GM23338 (cell line): ENCODE measurements around the gene UGT1A1. TPM values are rescaled to one million over a fixed set of nuclear protein-coding genes. Genes with fewer than 3 reads are reported as not detected.

Source experiments
- ATAC-seq: fragments of 200-7000 bp; cut with Tn5 transposase; 3 replicates; pipeline ENCODE4 v1.9.1; 2020
- DNase-seq: peaks from one replicate; pipeline ENCODE4 v3.0.0-alpha.2; 2015; ENCODE audit warnings: low spot score
- H2AFZ ChIP-seq: fragments of 200-600 bp; sonication (generic); 2 replicates; pipeline ENCODE4 v1.8.0; 2016; ENCODE audit warnings: antibody characterized with exemption, mild to moderate bottlenecking, moderate library complexity
- H3F3A ChIP-seq: fragments of 200-600 bp; sonication (generic); replicated peaks from 2 replicates; pipeline ENCODE4 v1.8.0; 2017; ENCODE audit warnings: antibody characterized with exemption, mixed run types, low read depth
- H3K27ac ChIP-seq: fragments of 200-600 bp; sonication (generic); 2 replicates; pipeline ENCODE4 v1.6.1; 2016; ENCODE audit warnings: low read depth
- H3K27me3 ChIP-seq: fragments of 200-600 bp; sonication (generic); 2 replicates; pipeline ENCODE4 v1.8.0; 2016; ENCODE audit warnings: mild to moderate bottlenecking, mixed run types, moderate library complexity; ENCODE audit not compliant: insufficient read depth
- H3K36me3 ChIP-seq: fragments of 200-600 bp; sonication (generic); 2 replicates; pipeline ENCODE4 v1.8.0; 2016; ENCODE audit warnings: mild to moderate bottlenecking; ENCODE audit not compliant: insufficient read depth
- H3K4me1 ChIP-seq: fragments of 200-600 bp; sonication (generic); 2 replicates; pipeline ENCODE4 v1.8.0; 2016; ENCODE audit warnings: mild to moderate bottlenecking, moderate library complexity; ENCODE audit not compliant: insufficient read depth
- H3K4me2 ChIP-seq: fragments of 200-600 bp; sonication (generic); 2 replicates; pipeline ENCODE4 v1.7.1; 2017; ENCODE audit warnings: mixed run types
- H3K4me3 ChIP-seq: fragments of 200-600 bp; sonication (generic); 2 replicates; pipeline ENCODE4 v1.6.1; 2016; ENCODE audit warnings: mixed run types
- H3K79me2 ChIP-seq: fragments of 200-600 bp; sonication (generic); replicated peaks from 2 replicates; pipeline ENCODE4 v1.8.0; 2017; ENCODE audit warnings: mild to moderate bottlenecking; ENCODE audit not compliant: insufficient read depth
- H3K9me2 ChIP-seq: fragments of 200-600 bp; sonication (generic); 2 replicates; pipeline ENCODE4 v1.8.0; 2017; ENCODE audit not compliant: insufficient read depth
- H4K20me1 ChIP-seq: fragments of 200-600 bp; sonication (generic); replicated peaks from 2 replicates; pipeline ENCODE4 v1.8.0; 2017; ENCODE audit warnings: mild to moderate bottlenecking; ENCODE audit not compliant: insufficient read depth
- H3K27ac Mint-ChIP-seq: 2 replicates; pipeline ENCODE4 v1.8.0; 2020; ENCODE audit warnings: inconsistent platforms, mild to moderate bottlenecking, moderate library complexity, mixed read lengths
- H3K27me3 Mint-ChIP-seq: 3 replicates; pipeline ENCODE4 v1.8.0; 2022; ENCODE audit warnings: low read depth, mild to moderate bottlenecking, moderate library complexity, mixed read lengths, inconsistent platforms; ENCODE audit not compliant: insufficient read depth, poor library complexity
- H3K36me3 Mint-ChIP-seq: 3 replicates; pipeline ENCODE4 v1.8.0; 2021; ENCODE audit warnings: low read depth, mild to moderate bottlenecking, inconsistent platforms, moderate library complexity, mixed read lengths
- H3K4me1 Mint-ChIP-seq: 3 replicates; pipeline ENCODE4 v1.8.0; 2020; ENCODE audit warnings: mild to moderate bottlenecking, inconsistent platforms, mixed read lengths
- H3K4me3 Mint-ChIP-seq: 3 replicates; pipeline ENCODE4 v1.8.0; 2021; ENCODE audit warnings: moderate library complexity, mild to moderate bottlenecking, inconsistent platforms, mixed read lengths
- H3K9me3 Mint-ChIP-seq: 3 replicates; pipeline ENCODE4 v1.8.0; 2020; ENCODE audit warnings: moderate library complexity, mild to moderate bottlenecking, inconsistent platforms, mixed read lengths
- CREB1 ChIP-seq: fragments of 250-450 bp; sonication (Bioruptor Pico); IDR thresholded peaks from 2 replicates; pipeline ENCODE4 v1.5.0; 2020; ENCODE audit warnings: low read depth, mild to moderate bottlenecking, moderate library complexity
- EZH2 ChIP-seq: fragments of 200-600 bp; sonication (generic); IDR thresholded peaks from one replicate; pipeline ENCODE4 v1.8.0; 2017; ENCODE audit warnings: antibody characterized with exemption, mild to moderate bottlenecking, low read depth; ENCODE audit not compliant: unreplicated experiment
- EZH2phosphoT487 ChIP-seq: fragments of 200-600 bp; sonication (generic); IDR thresholded peaks from one replicate; pipeline ENCODE4 v1.8.1; 2018; ENCODE audit warnings: antibody characterized with exemption; ENCODE audit not compliant: unreplicated experiment
- JUNB ChIP-seq: IDR thresholded peaks from one replicate; pipeline ENCODE4 v1.6.1; 2016; ENCODE audit warnings: antibody characterized with exemption; ENCODE audit not compliant: unreplicated experiment
- NANOG ChIP-seq: IDR thresholded peaks from 2 replicates; pipeline ENCODE4 v1.6.1; 2016; ENCODE audit warnings: antibody characterized with exemption, borderline replicate concordance
- POLR2AphosphoS5 ChIP-seq: IDR thresholded peaks from 2 replicates; pipeline ENCODE4 v1.6.1; 2016; ENCODE audit warnings: antibody characterized with exemption, low read depth
- STAT1 ChIP-seq: IDR thresholded peaks from one replicate; pipeline ENCODE4 v1.6.1; 2016; ENCODE audit warnings: antibody characterized with exemption; ENCODE audit not compliant: unreplicated experiment
- ZNF114 ChIP-seq: fragments of 250-450 bp; sonication (Bioruptor Pico); IDR thresholded peaks from 2 replicates; pipeline ENCODE4 v1.5.0; 2020; ENCODE audit warnings: mild to moderate bottlenecking, moderate library complexity
- polyA plus RNA-seq: library from polyadenylated mRNA; unstranded; fragments of >200 nt; fragmentation: Nextera tagmentation; extraction: Ambion mirVana; gene quantifications from 2 replicates; pipeline ENCODE4 v1.2.1, GENCODE V29; 2016
- total RNA-seq: library from RNA; depleted of rRNA; stranded (reverse); fragments of >200 nt; shearing (Covaris generic); gene quantifications from 2 replicates; pipeline ENCODE4 v1.2.3, GENCODE V29; 2014
- TF ChIP-seq, protein P1 (sequence below): IDR thresholded peaks from one replicate; pipeline ENCODE4 v1.6.1; 2018; ENCODE audit warnings: antibody characterized with exemption; ENCODE audit not compliant: unreplicated experiment
- TF ChIP-seq, protein P2 (sequence below): IDR thresholded peaks from 2 replicates; pipeline ENCODE4 v1.6.1; 2016; ENCODE audit warnings: antibody characterized with exemption
- TF ChIP-seq, protein P3 (sequence below), 2 experiments: fragments of 200-600 bp in 1 of 2; sonication (generic) in 1 of 2; conservative IDR thresholded peaks; 2 replicates each; pipeline versions ENCODE4 v1.5.1 to v1.6.1; 2016 to 2017; ENCODE audit warnings: antibody characterized with exemption in 2 of 2, low read depth in 2 of 2, mild to moderate bottlenecking in 2 of 2, moderate library complexity in 1 of 2

Gene UGT1A1
- total and polyA plus RNA-seq, 2 experiments from 2014 or later: not detected

DNA sequence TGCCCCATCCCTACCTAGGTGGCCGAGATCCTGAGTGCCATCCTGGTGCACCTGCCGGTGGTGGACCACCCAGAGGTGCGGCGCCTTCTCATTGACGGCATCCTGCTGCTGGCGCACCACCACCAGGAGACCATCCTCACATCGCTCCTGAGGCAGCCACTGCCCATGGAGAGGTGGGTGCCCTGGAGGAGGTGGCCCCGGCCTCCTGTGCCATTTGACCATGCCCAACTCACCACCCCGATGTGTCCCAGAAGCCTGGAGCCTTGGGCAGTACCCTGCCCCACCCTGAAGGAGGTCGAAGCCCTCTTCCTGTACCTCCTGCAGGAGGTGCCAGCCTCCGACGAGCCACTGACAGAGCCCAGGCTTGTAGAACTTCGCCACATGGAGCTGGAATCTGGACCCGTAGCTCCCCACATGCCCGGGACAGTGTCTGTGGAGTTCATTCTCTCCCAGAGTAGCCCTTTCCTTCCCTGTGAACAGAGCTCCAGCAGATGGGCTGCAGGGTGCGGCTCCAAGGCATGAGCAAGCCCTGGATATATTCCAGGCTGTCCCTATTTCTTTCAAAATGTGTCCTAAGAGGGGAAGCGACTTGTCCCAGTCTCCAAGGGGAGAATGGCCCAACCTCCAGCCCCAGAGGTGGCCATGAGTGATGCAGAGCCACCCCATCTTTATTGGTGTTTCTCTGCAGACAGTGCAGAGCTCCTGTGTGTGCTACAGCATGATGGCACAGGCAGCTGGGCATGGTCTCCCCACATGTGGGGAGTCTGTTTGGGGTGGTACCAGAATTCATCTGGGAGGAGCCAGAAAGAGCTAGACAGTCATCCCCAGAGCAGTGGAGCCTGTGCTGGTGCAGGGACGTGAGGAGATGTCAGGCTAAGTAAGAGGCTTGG lies 60.1 kb downstream of the UGT1A1 start:
- Histone ChIP-seq H4K20me1 (no peaks in the 10 kb centered on the region), H3K27me3 (no peaks in the 10 kb centered on the region), H3K79me2 (no peaks in the 10 kb centered on the region), H3K9me2 (no peaks in the 10 kb centered on the region), H3F3A (no peaks in the 10 kb centered on the region), H2AFZ (no peak overlapping the region), H3K36me3 (no peaks in the 10 kb centered on the region), H3K4me1 (no peaks in the 10 kb centered on the region), H3K4me3 (no peak overlapping the region), H3K4me2 (no peak overlapping the region), H3K27ac (no peak overlapping the region)
- Mint-ChIP-seq H3K4me3 (no peak overlapping the region), H3K4me1 (peaks cover 3% of the 10 kb centered on the region; the same call in 2 of the 3 replicates), H3K27ac (no peak overlapping the region), H3K9me3 (no peaks in the 10 kb centered on the region), H3K36me3 (no peaks in the 10 kb centered on the region), H3K27me3 (peaks cover 15% of the 10 kb centered on the region)
- DNase-seq: no peak
- ATAC-seq: no peak
- TF ChIP-seq EZH2 (no peak), EZH2phosphoT487 (no peak), STAT1 (no peak), ZNF114 (CRISPR knock-in tag) (no peak), POLR2AphosphoS5 (no peak), JUNB (no peak), CREB1 (CRISPR knock-in tag) (no peak)
- TF ChIP-seq, protein P1, sequence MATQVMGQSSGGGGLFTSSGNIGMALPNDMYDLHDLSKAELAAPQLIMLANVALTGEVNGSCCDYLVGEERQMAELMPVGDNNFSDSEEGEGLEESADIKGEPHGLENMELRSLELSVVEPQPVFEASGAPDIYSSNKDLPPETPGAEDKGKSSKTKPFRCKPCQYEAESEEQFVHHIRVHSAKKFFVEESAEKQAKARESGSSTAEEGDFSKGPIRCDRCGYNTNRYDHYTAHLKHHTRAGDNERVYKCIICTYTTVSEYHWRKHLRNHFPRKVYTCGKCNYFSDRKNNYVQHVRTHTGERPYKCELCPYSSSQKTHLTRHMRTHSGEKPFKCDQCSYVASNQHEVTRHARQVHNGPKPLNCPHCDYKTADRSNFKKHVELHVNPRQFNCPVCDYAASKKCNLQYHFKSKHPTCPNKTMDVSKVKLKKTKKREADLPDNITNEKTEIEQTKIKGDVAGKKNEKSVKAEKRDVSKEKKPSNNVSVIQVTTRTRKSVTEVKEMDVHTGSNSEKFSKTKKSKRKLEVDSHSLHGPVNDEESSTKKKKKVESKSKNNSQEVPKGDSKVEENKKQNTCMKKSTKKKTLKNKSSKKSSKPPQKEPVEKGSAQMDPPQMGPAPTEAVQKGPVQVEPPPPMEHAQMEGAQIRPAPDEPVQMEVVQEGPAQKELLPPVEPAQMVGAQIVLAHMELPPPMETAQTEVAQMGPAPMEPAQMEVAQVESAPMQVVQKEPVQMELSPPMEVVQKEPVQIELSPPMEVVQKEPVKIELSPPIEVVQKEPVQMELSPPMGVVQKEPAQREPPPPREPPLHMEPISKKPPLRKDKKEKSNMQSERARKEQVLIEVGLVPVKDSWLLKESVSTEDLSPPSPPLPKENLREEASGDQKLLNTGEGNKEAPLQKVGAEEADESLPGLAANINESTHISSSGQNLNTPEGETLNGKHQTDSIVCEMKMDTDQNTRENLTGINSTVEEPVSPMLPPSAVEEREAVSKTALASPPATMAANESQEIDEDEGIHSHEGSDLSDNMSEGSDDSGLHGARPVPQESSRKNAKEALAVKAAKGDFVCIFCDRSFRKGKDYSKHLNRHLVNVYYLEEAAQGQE: no peak
- TF ChIP-seq, protein P2, sequence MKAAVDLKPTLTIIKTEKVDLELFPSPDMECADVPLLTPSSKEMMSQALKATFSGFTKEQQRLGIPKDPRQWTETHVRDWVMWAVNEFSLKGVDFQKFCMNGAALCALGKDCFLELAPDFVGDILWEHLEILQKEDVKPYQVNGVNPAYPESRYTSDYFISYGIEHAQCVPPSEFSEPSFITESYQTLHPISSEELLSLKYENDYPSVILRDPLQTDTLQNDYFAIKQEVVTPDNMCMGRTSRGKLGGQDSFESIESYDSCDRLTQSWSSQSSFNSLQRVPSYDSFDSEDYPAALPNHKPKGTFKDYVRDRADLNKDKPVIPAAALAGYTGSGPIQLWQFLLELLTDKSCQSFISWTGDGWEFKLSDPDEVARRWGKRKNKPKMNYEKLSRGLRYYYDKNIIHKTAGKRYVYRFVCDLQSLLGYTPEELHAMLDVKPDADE: no peak

DNA sequence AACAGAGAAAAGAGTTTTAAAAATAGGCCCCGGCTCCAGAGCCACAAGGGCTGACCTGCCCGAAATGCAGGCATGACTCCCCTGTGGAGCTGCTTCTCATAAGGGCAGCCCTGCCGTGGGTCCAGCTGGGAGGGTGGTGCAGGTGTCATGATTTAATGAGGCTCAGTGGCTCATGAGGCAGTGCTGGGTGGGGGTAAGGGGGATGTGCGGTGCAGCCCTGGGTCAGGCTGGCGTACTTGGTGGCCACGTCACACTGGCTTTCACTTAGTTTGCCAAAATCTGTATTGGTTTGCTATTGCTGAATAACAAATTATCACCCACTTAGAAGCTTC lies 60.7 kb downstream of the UGT1A1 start:
- no peaks in the 10 kb centered on the region for H3K9me2 ChIP-seq
- no peaks in the 10 kb centered on the region for H3K36me3 ChIP-seq
- H3K79me2 ChIP-seq: no peaks in the 10 kb centered on the region
- ATAC-seq (no peak), DNase-seq (no peak)
- no peak overlapping the region for H2AFZ ChIP-seq
- no peaks in the 10 kb centered on the region for H3K36me3 Mint-ChIP-seq
- H3F3A ChIP-seq: no peaks in the 10 kb centered on the region
- peaks cover 3% of the 10 kb centered on the region; the same call in 2 of the 3 replicates for H3K4me1 Mint-ChIP-seq
- no peaks in the 10 kb centered on the region for H3K9me3 Mint-ChIP-seq
- H3K4me1 ChIP-seq: no peaks in the 10 kb centered on the region
- no peak overlapping the region for H3K4me2 ChIP-seq
- no peak overlapping the region for H3K27ac ChIP-seq
- no peak overlapping the region for H3K4me3 ChIP-seq
- H3K27me3 ChIP-seq: no peaks in the 10 kb centered on the region
- H3K4me3 Mint-ChIP-seq: no peak overlapping the region
- H4K20me1 ChIP-seq: no peaks in the 10 kb centered on the region
- H3K27me3 Mint-ChIP-seq: peaks cover 15% of the 10 kb centered on the region
- no peak overlapping the region for H3K27ac Mint-ChIP-seq
- TF ChIP-seq, protein P1: no peak
- TF ChIP-seq NANOG: no peak
- TF ChIP-seq EZH2: no peak
- TF ChIP-seq, protein P2: no peak
- TF ChIP-seq, protein P3, sequence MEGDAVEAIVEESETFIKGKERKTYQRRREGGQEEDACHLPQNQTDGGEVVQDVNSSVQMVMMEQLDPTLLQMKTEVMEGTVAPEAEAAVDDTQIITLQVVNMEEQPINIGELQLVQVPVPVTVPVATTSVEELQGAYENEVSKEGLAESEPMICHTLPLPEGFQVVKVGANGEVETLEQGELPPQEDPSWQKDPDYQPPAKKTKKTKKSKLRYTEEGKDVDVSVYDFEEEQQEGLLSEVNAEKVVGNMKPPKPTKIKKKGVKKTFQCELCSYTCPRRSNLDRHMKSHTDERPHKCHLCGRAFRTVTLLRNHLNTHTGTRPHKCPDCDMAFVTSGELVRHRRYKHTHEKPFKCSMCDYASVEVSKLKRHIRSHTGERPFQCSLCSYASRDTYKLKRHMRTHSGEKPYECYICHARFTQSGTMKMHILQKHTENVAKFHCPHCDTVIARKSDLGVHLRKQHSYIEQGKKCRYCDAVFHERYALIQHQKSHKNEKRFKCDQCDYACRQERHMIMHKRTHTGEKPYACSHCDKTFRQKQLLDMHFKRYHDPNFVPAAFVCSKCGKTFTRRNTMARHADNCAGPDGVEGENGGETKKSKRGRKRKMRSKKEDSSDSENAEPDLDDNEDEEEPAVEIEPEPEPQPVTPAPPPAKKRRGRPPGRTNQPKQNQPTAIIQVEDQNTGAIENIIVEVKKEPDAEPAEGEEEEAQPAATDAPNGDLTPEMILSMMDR (conservative IDR thresholded peaks at IDR 0.05; ENCODE audit: low read depth in 2 of 2): no peak
- TF ChIP-seq CREB1 (CRISPR knock-in tag): no peak
- no peak for TF ChIP-seq JUNB
- no peak for TF ChIP-seq STAT1
- no peak for TF ChIP-seq EZH2phosphoT487
